HG02938 (cell line): ENCODE data around the gene PLA2G2F.
"Not testable (repeated sequence)": the region's sequence is repeated elsewhere in the genome, so short reads cannot be mapped to it uniquely, and the experiment has no call there.

Source experiments
- ATAC-seq: cut with Tn5 transposase; IDR thresholded peaks from one replicate; pipeline ENCODE4 v1.9.1; 2021; ENCODE audit warnings: mild to moderate bottlenecking, moderate library complexity; ENCODE audit not compliant: unreplicated experiment

PLA2G2F gene

DNA sequence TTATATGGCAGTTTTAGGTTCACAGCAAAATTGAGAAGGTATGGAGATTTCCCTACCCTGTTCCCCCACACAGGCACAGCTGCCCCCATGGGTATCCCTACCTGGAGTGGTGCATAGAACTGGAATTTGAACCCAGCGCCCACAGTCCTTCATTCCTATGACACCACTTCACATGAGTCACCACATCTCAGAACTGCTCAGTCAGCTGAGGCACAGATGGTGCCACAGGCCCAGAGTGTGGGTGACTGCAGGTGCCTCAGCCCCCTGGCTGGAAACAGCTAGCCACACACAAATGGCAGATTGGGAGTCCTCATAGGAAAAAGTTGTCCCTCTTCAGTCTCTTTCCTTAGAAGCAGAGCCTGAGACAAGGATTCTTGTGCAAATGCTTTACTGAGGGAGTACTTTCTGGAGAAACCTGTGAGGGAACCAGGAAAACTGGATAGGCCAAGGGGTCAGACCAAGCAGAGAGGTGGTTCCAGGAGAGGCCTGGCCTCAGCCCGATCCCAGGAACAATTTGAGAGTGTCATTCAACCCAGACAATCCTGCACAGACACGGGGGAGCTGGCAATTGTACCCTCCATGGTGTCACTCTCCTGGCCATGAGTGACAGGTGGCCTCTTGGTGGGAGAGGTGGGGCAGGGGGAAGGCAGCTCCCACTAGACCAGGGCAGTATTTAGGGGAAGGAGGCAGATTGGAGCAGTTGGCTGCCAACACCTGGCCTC lies 26.7 kb upstream of the PLA2G2F start:
- ATAC-seq, result no peak

DNA sequence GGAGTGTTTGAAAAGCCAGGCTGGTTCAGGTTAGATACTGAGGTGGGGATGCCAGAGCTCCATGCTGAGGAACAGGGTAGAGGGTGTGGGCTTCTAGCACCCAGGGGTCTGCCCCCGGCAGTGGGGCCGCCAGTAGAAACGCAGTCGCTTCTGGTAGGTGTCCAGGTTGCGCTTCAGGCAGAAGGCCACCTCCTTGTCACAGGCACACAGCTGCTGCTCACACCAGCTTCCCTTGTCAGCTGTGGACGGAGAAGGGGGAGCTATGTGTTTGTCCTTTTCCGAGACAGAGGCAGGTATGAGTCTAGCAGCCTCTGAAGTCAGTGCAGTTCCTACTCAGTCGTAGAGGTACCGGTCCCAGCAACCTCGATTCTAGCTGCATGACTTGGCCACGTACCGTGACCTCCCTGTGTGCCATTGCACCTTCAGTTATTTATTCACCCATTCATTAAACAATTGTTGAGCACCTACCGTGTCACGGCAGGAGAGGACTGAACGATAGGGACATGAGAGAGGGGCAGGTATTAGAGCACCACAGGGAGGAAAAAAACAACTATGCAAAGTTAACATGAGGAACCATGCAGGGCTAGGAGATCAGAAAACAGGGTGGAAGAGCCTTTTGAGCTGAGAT lies 25.0 kb upstream of the PLA2G2F start:
- no peak for ATAC-seq

GRCh38 chr1:20115479-20115878 lies 23.6 kb upstream of the PLA2G2F start:
- ATAC-seq, result no peak

DNA sequence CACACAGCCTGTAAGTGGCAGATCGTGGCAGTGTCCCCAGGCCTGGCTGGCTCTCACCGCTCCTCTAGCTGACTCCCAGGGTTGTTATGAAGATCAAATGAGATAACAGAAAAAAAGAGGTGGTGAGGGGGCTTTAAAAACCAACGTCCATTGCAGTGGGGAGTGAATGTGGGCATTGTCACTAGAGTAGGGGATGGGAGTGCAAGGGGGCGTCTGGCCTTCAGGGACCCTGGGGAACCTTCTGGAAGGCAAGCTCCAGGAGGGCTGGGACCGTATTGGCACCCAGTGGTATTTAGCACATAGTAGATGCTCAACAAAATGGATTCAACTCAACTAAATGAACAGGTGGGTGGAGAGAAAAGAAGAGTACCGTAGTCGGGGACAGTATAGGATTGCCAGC lies 23.2 kb upstream of the PLA2G2F start:
- no peak for ATAC-seq

GRCh38 chr1:20117236-20117635 lies 21.9 kb upstream of the PLA2G2F start:
- ATAC-seq, result no peak

GRCh38 chr1:20119347-20119746 lies 19.8 kb upstream of the PLA2G2F start, which contains the start of gene PLA2G2D:
PLA2G2D (minus strand) TSS chr1:20119536; CDS start chr1:20119498, 38 bp downstream.
- no peak for ATAC-seq

DNA sequence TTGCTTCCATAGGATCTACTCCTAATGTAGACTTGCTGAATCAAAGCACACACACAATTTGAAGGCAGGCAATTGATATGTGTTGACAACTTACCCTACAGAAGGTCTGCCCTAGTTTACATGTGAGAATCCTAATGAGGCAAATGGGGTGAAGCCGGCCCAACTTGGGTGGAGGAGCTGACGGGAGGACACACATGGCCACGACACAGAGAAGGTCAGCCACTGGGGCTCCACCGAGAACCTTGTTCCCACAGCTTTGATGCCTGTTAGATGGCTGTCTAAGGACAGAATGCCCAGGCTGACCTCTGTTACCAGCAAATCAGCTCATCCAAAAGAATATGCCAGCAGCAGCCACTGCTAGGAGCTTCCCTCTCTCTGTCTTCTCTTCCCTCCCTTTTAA lies 18.3 kb upstream of the PLA2G2F start:
- no peak for ATAC-seq

- ATAC-seq, result no peak
Measured at GRCh38 chr1:20123722-20124455, 15.2 kb upstream of the PLA2G2F start.

- no peak for ATAC-seq
Measured at GRCh38 chr1:20124456-20125057, 14.6 kb upstream of the PLA2G2F start.

DNA sequence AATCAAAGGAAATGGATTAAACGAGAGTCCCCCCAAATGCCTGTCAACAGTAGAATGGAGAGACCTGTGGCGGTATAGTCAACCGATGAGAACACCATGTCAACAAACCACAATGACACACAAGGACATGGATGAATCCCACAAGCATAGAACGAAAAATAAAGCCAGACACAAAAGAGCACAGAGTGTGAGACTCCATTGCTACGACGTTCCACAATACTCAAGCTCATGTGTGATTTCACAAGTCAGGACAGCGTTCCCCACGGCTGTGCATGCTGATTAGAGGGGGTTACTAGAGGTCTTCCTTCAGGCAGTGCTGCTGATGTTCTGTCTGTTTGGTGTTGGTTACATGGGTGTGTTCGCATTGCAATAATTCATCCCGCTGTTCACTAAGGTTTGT lies 14.0 kb upstream of the PLA2G2F start:
- no peak for ATAC-seq

DNA sequence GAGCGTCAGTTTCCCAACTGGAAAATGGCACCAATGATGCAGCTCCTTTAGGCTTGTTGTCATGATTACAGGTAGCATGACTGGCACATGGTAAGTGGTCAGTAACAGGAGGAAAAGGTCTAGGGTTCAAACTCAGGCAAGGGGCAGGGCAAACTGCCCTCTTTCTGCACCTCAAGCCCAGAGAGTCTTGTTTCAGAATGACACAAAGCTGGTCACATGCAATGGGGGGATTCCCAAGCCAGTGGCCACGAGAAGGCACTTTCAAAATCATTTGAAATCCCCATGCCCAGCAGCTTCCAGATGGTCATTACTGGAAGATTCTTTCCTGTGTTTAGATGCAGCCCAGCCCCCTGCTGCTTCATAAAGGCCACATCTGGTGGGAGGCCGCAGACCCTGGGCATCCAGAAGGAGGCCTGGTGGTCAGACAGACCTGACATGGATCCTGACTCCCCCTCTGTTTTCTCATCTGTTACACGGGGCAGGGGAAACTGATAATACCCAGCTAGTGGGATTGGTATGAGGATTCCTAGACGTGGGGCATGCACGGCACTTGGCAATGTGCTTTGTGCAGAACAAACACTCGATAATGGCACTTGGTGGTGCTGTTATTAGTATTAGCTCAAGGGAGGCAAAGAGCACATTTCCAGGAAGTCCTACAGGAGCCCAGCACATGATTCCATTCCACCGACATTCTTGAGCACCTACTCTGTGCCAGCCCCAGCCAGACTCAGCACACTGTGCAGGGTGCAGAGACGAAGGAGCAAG lies 12.9 kb upstream of the PLA2G2F start:
- ATAC-seq, result no peak

GRCh38 chr1:20126806-20127440 lies 12.2 kb upstream of the PLA2G2F start:
- no peak for ATAC-seq

GRCh38 chr1:20130518-20130917 lies 8.6 kb upstream of the PLA2G2F start:
- not testable (repeated sequence) for ATAC-seq

GRCh38 chr1:20134995-20135394 lies 4.1 kb upstream of the PLA2G2F start:
- ATAC-seq, result no peak

DNA sequence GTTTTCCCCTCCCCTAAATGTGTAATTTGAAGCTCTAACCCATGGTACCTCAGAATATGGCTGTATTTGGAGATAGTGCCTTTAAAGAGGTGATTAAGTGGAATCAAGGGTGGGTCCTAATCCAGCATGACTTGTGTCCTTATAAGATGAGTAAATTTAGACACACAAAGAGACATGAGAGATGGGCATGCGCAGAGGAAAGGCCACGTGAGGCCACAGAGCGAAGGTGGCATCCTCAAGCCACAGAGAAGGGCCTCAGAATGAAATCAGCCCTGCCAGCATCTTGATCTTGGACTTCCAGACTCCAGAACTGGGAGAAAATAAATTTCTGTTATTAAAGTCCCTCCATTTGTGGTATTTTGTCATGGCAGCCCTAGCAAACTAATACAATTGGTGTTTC lies 2.9 kb upstream of the PLA2G2F start:
- ATAC-seq, result no peak

DNA sequence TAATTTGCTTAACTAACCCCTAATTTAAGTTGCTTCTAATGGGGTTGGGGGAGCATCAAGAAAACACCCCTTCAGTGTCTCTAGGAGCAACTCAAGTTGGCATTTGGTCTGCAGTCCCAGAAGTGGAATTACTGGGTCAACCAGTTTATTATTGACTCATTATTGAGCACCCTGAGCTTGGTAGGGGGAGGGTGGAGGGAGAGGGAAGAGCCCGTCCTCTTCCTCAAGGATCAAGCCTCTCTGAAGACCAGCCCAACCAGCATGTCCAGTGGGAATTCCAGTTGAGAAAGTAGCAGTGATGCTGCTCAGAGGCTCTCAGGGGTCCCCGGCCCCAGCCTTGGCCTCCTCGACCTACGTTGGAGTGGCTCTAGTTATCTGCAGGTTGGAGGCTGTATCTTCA lies 2.1 kb upstream of the PLA2G2F start:
- ATAC-seq, result no peak

DNA sequence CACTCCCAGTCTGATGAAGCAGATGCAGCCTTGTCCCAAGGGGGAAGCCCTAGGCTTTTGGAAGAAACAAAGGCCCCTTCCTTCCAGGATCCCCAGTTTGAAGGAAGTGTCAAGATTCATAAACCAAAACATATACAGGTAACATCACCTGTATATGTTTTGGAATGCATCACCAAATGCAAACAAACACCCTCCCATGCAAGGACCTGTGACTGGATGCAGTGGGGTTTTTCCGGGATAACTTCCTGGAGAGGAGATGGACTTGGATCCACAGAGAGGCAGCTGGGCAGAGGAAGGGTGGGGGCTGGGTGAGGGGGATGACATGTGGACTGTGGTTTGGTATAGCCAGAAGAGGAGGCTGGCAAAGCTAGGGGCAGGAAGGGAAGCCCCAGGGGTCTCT lies 1.5 kb upstream of the PLA2G2F start:
- ATAC-seq, result no peak

GRCh38 chr1:20138346-20138745 lies 777 bp upstream of the PLA2G2F start:
- ATAC-seq, result no peak

DNA sequence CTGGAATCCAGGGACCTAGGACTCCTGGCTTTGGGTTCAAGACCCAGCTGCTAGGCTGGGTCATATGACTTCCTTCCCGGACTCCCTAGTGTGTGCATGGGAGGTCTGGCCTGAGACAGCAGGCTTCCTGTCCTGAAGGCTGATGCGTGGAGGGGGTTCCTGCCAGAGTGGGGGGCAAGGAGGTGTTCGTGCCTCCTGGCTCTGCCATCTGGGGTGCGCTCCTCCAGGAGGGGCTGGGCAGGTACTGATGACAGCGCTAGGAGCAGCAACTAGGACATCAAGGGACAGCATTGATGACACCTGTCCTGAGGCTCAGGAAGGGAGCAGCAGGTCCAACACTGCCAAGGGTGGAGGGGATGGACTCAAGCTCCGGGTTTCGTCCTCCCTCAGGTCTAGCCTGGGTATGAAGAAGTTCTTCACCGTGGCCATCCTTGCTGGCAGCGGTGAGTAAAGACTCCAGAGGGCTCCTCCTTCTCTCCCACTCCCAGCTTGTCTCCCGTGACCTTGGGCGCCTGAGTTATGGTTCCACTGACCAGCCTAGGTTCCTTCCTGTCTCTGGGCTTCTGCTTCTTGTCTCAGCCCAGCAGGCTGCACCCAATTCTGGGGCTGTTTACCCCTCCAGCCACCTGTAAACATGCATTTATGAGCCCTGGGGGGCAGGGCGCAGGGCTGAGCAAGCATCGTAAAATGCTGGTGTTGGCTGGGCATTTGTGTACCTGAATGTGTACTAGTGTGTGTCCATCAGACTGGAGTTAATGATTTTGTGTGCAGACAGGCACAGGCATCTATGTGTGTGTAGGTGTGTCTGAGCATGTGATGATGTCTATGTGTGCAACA lies 871 bp downstream of the PLA2G2F start:
- ATAC-seq, result no peak
